Head of caudate nucleus (tissue), 42 donors: Measurements from ENCODE around the gene ZC3H4.
"Not testable (repeated sequence)": the region's sequence is repeated elsewhere in the genome, so short reads cannot be mapped to it uniquely, and the experiment has no call there.

Experiments used
- DNase-seq, 42 donors: peaks; one replicate each; pipeline versions ENCODE4 v3.0.0 to v3.0.0-alpha.2; 2020 to 2021; ENCODE audit warnings: mixed read lengths in 7 of 42
- intact Hi-C: fragments of 100-400 bp; cut with DNase I; formaldehyde crosslinking; loops from one replicate; pipeline ENCODE4 v1.15.0; 2022

Gene ZC3H4

GRCh38 chr19:47111006-47111621 lies 2.5 kb downstream of the ZC3H4 start:
- peak in 29 of 42 donors; percentile 17 to 70 (median 44) for DNase-seq
- intact Hi-C loops = no loop called here

GRCh38 chr19:47110521-47111005 lies 3.0 kb downstream of the ZC3H4 start:
- DNase-seq = peak in 3 of 42 donors; percentile 13 to 39 (median 18)
- intact Hi-C loops = no loop called here

- peak in 2 of 42 donors; percentile 27 to 40 for DNase-seq
- intact Hi-C loops = no loop called here
Observed at GRCh38 chr19:47109541-47110375, 3.8 kb downstream of the ZC3H4 start.

- intact Hi-C loops = no loop called here
- DNase-seq = no peak
Observed at GRCh38 chr19:47109177-47109540, 4.4 kb downstream of the ZC3H4 start.

- DNase-seq = peak in 4 of 42 donors; percentile 25 to 48 (median 32)
- intact Hi-C loops = no loop called here
Observed at GRCh38 chr19:47107953-47108746, 5.4 kb downstream of the ZC3H4 start.

- intact Hi-C loops = no loop called here
- DNase-seq = peak in 6 of 42 donors; percentile 14 to 59 (median 42)
Observed at GRCh38 chr19:47107202-47107952, 6.2 kb downstream of the ZC3H4 start.

GRCh38 chr19:47106821-47107201 lies 6.8 kb downstream of the ZC3H4 start:
- no peak for DNase-seq
- intact Hi-C loops = no loop called here

GRCh38 chr19:47105874-47106273 lies 7.7 kb downstream of the ZC3H4 start:
- intact Hi-C loops = no loop called here
- no peak for DNase-seq

GRCh38 chr19:47104680-47105079 lies 8.9 kb downstream of the ZC3H4 start:
- intact Hi-C loops = no loop called here
- no peak for DNase-seq

GRCh38 chr19:47102346-47103060 lies 11.1 kb downstream of the ZC3H4 start:
- DNase-seq = no peak

GRCh38 chr19:47101116-47101515 lies 12.5 kb downstream of the ZC3H4 start:
- DNase-seq, intact Hi-C loops: not testable (repeated sequence)

More at GRCh38 chr19:47102346-47103060, 11.1 kb downstream of the ZC3H4 start:
- intact Hi-C loops = no loop called here

GRCh38 chr19:47100290-47100689 lies 13.3 kb downstream of the ZC3H4 start:
- DNase-seq = no peak
- intact Hi-C loops = no loop called here

- intact Hi-C loops = no loop called here
- DNase-seq = peak in 9 of 42 donors; percentile 9 to 65 (median 37)
Observed at GRCh38 chr19:47099576-47100050, 14.0 kb downstream of the ZC3H4 start.

GRCh38 chr19:47098608-47099007 lies 15.0 kb downstream of the ZC3H4 start:
- no peak for DNase-seq
- intact Hi-C loops = no loop called here

GRCh38 chr19:47097396-47098201 lies 16.0 kb downstream of the ZC3H4 start:
- peak; percentile 28 to 84 (median 64) for DNase-seq

GRCh38 chr19:47096721-47097120 lies 16.9 kb downstream of the ZC3H4 start:
- peak in 2 of 42 donors; percentile 18 to 32 for DNase-seq
- intact Hi-C loops = no loop called here

More at GRCh38 chr19:47097396-47098201, 16.0 kb downstream of the ZC3H4 start:
- intact Hi-C loops = no loop called here

GRCh38 chr19:47096100-47096704 lies 17.4 kb downstream of the ZC3H4 start:
- intact Hi-C loops = no loop called here

More at GRCh38 chr19:47096100-47096704, 17.4 kb downstream of the ZC3H4 start:
- DNase-seq = no peak
